Gastrocnemius medialis (tissue), 4 donors: ENCODE data around the gene LCE1D. TPM values are rescaled to one million over a fixed set of nuclear protein-coding genes. Genes with fewer than 3 reads are reported as not detected.

ENCODE experiments used
- ATAC-seq, 2 donors: fragments of 150-250 bp; one replicate each; pipeline ENCODE4 v1.9.1; 2016
- DNase-seq, 2 donors: peaks; one replicate each; pipeline ENCODE4 v3.0.0-alpha.2; 2019
- H3K27ac ChIP-seq, 4 donors: fragments of 200-600 bp; sonication (generic); 1 replicate in 1 of 4; 2 replicates in 3 of 4; pipeline ENCODE4 v1.5.1; 2016 to 2018; ENCODE audit warnings: mild to moderate bottlenecking in 2 of 4, moderate library complexity in 1 of 4
- H3K27me3 ChIP-seq, 3 donors: fragments of 200-600 bp; sonication (generic) in 2 of 3; 1 replicate in 1 of 3; 2 replicates in 2 of 3; pipeline versions ENCODE4 v1.5.1 to v1.6.0; 2016 to 2019; ENCODE audit warnings: mild to moderate bottlenecking in 1 of 3, moderate library complexity in 1 of 3
- H3K36me3 ChIP-seq, 2 donors: fragments of 200-600 bp; sonication (generic) in 1 of 2; one replicate each; pipeline ENCODE4 v1.5.1; 2017 to 2018
- H3K4me1 ChIP-seq, 2 donors: fragments of 200-600 bp; sonication (generic) in 1 of 2; one replicate each; pipeline ENCODE4 v1.5.1; 2016 to 2017; ENCODE audit warnings: mild to moderate bottlenecking in 2 of 2
- H3K4me3 ChIP-seq, 4 donors: fragments of 200-600 bp; sonication (generic) in 3 of 4; 1 replicate in 1 of 4; 2 replicates in 3 of 4; pipeline ENCODE4 v1.5.1; 2016 to 2019; ENCODE audit warnings: mild to moderate bottlenecking in 2 of 4
- H3K9me3 ChIP-seq, 3 donors: fragments of 200-600 bp; sonication (generic) in 2 of 3; 1 replicate in 1 of 3; 2 replicates in 2 of 3; pipeline ENCODE4 v1.5.1; 2016 to 2019
- CTCF ChIP-seq, 5 experiments: fragments of 450-650 bp in 3 of 5; fragments of 200-600 bp in 2 of 5; sonication (generic) in 2 of 5; IDR thresholded peaks in 4 of 5; conservative IDR thresholded peaks in 1 of 5; 1 replicate in 4 of 5; 2 replicates in 1 of 5; pipeline ENCODE4 v1.5.1; 2016 to 2019; ENCODE audit warnings: antibody characterized with exemption in 5 of 5, mild to moderate bottlenecking in 3 of 5, moderate library complexity in 3 of 5
- POLR2A ChIP-seq, 2 donors: fragments of 450-650 bp; IDR thresholded peaks; one replicate each; pipeline ENCODE4 v1.6.1; 2017; ENCODE audit warnings: antibody characterized with exemption in 2 of 2, mild to moderate bottlenecking in 2 of 2, moderate library complexity in 2 of 2
- in situ Hi-C, 4 donors: fragments of 200-750 bp; cut with MboI; loops; one replicate each; pipeline versions ENCODE4 v1.15.0 to v1.8.0; 2017; ENCODE audit warnings: low sequenced_read_pairs in 4 of 4
- intact Hi-C: fragments of 100-400 bp; cut with DNase I; formaldehyde crosslinking; loops from one replicate; pipeline ENCODE4 v1.15.1; 2023; ENCODE audit warnings: low total_unique reads
- total RNA-seq, 4 donors: library from RNA; depleted of rRNA; stranded (reverse); fragments of >200 nt; gene quantifications; one replicate each; pipeline versions ENCODE4 v1.1.0 to v1.2.3, GENCODE V29; 2016

The LCE1D gene
- total RNA-seq, 4 donors from 2014 or later, result not detected

- DNase-seq, result no peak
- TF ChIP-seq CTCF (IDR thresholded peaks at IDR 0.05 in 4 of 5, conservative IDR thresholded peaks at IDR 0.05 in 1 of 5), result no peak
- TF ChIP-seq POLR2A (IDR thresholded peaks at IDR 0.05), result no peak
- Histone ChIP-seq H3K27me3 (no peaks in the 10 kb centered on the region), H3K36me3 (no peaks in the 10 kb centered on the region), H3K4me3 (no peak overlapping the region), H3K27ac (no peak overlapping the region), H3K9me3 (no peaks in the 10 kb centered on the region), H3K4me1 (no peaks in the 10 kb centered on the region)
- no peak for ATAC-seq
- intact Hi-C loops (no loop called here), in situ Hi-C loops (no loop called here)
Observed at GRCh38 chr1:152761609-152762213, 34.8 kb upstream of the LCE1D start.

- intact Hi-C loops, result no loop called here
- no peak for DNase-seq
- H3K4me3 ChIP-seq, result no peak overlapping the region
- no peak for TF ChIP-seq POLR2A (IDR thresholded peaks at IDR 0.05)
- no peak for TF ChIP-seq CTCF (IDR thresholded peaks at IDR 0.05 in 4 of 5, conservative IDR thresholded peaks at IDR 0.05 in 1 of 5)
- H3K36me3 ChIP-seq, result no peaks in the 10 kb centered on the region
- no peaks in the 10 kb centered on the region for H3K9me3 ChIP-seq
- H3K27ac ChIP-seq, result no peak overlapping the region
- no peaks in the 10 kb centered on the region for H3K27me3 ChIP-seq
- in situ Hi-C loops, result no loop called here
- no peaks in the 10 kb centered on the region for H3K4me1 ChIP-seq
- no peak for ATAC-seq
Observed at GRCh38 chr1:152768847-152769533, 27.5 kb upstream of the LCE1D start.

DNA sequence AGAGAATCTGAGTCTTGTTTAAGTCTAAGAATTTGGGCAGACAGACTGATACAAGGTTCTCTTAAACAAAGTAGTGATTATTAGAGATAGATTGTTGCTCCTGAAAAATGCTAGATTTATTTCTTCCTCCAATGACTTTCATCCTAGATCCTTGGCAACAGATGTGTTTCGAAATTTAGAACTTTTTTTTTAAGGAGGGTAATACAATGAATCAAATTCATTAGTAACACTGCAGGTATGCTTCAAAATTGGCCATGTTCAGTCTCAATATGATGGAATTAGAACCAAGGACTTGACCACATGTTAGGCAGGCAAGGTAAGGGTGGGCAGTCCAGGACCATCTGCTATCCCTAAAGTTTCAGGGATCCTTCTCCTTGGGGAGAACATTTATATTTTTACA, 26.1 kb upstream of the LCE1D start:
- no peak overlapping the region for H3K27ac ChIP-seq
- TF ChIP-seq CTCF (IDR thresholded peaks at IDR 0.05 in 4 of 5, conservative IDR thresholded peaks at IDR 0.05 in 1 of 5), result no peak
- no peaks in the 10 kb centered on the region for H3K4me1 ChIP-seq
- no peak overlapping the region for H3K4me3 ChIP-seq
- ATAC-seq, result no peak
- no peaks in the 10 kb centered on the region for H3K9me3 ChIP-seq
- in situ Hi-C loops, result no loop called here
- DNase-seq, result no peak
- H3K36me3 ChIP-seq, result no peaks in the 10 kb centered on the region
- intact Hi-C loops, result no loop called here
- no peaks in the 10 kb centered on the region for H3K27me3 ChIP-seq

DNA sequence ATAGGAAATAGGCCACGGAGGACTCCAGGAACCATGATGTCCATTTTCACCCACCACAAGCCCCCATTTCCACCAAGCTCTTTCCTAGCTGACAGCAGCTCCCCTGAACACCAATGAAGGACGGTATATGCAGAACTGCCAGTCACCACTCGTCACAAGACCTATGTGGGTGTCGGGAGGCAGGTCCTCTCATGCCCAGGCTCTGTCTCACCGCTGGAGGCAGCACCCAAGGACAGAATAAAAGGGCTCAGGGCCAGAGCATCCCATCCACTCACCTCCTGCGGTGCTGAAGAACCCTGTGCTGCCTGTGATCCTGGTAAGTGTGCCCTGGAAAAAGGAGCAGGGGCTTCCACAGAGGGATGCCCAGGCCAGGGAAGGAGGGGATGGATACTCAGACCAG, 21.6 kb upstream of the LCE1D start, which contains the start of gene LCE1F:
Gene LCE1F (plus strand): TSS at position 266 of the 400 bp plus-strand sequence. CDS start 1,232 bp downstream, outside the sequence.
- ATAC-seq, result no peak
- H3K9me3 ChIP-seq, result no peaks in the 10 kb centered on the region
- no peak for DNase-seq
- no peaks in the 10 kb centered on the region for H3K36me3 ChIP-seq
- H3K4me3 ChIP-seq, result no peak within 1 kb of the TSS
- TF ChIP-seq CTCF (IDR thresholded peaks at IDR 0.05 in 4 of 5, conservative IDR thresholded peaks at IDR 0.05 in 1 of 5) (no peak), POLR2A (IDR thresholded peaks at IDR 0.05) (no peak)
- no peak within 1 kb of the TSS for H3K27ac ChIP-seq
- H3K27me3 ChIP-seq, result no peaks in the 10 kb centered on the region
- H3K4me1 ChIP-seq, result no peaks in the 10 kb centered on the region
- in situ Hi-C loops, result no loop called here
- intact Hi-C loops, result no loop called here
